Measurements from ENCODE around the gene CDX1.

CDX1 gene

DNA sequence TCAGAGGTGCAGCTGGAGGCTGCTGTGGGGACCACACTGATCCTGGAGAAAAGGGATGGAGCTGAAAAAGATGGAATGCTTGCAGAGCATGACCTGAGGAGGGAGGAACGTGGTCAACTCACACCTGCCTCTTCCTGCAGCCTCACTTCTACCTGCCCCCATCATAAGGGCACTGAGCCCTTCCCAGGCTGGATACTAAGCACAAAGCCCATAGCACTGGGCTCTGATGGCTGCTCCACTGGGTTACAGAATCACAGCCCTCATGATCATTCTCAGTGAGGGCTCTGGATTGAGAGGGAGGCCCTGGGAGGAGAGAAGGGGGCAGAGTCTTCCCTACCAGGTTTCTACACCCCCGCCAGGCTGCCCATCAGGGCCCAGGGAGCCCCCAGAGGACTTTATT is 17.4 kb downstream of the CDX1 start:
- DNase-seq (ENCODE audit: low read depth), result no peak

DNA sequence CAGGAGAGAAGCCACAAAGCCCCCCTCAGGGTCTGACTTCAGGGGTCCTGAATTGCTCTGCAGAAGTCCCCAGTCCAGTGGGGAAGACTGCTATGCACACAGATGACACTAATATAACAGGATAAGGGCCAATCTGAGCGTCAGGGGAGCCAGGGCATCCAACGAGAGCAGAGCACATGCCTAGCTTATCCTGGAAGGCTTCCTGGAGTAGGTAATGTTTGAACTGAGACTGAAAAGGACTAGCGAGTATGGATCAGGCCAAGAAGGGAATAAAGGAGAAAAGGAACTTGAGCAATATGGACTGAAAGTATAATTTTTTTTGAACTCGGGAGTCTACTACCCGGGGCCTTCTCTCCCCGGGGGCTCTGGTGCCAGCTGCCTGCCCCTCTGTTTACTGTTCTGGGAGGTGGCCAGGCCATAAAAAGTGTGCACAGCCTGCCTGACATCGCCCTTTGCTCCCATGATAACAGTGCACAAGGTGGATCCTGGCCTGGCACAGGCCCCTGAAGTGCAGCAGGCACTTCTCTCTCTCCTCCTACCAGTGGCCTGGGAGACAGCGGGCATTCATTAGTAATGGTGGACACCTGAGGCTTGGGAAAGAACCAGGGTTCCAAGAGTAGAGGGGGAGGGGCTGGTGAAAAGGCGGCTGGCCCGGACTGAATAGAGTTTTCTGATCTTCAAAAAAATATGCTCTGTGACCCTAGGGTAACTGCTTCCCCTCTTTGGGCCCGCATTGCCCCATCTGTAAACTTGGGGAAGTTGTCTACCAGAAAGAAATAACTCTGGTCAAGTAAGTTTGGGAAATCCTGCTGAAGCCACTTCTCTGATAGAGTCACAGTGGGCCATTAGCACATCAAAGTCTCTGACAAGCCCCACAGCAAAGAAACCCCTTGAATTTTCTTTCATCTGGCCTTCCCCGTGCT is 18.7 kb downstream of the CDX1 start:
- DNase-seq (ENCODE audit: low read depth), result no peak

DNA sequence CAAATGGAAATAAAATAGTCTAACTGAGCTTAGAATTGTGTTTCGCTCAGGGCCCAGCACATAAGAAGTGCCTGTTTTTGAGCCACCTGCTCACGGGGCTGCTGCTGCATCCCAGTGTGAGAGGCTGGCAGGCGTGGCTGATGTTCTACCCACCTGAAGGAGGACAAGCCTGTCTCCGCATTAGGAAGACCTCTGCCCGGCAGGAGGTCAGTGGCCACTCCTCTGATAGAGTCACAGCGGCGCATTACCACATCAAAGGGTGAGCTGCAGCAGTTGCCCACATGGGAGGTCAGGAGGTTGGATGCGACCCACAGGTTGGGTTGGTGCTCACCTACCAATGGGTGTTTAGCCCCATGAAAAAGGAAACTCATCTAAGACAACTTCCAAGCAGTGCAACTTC is 19.6 kb downstream of the CDX1 start:
- DNase-seq (ENCODE audit: low read depth), result no peak

DNA sequence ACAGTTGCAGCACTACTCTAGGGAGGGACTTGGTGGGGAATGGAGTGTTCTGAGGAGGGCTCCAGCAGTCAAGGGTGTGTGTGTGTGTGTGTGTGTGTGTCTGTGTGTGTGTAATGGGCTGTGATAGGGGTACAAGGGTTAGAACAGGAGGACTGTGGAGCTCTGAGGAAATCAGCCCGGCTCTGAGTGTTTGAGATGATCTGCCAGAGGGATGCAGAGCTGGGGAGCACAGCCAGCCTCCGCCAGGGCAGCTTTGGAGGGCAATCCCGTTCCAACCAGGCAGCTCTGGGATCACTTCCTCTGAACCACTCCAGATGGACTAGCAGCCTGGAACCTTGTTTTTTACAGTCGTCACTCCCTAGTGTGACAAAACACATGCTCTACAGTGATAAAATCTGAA is 20.3 kb downstream of the CDX1 start:
- no peak for DNase-seq (ENCODE audit: low read depth)

DNA sequence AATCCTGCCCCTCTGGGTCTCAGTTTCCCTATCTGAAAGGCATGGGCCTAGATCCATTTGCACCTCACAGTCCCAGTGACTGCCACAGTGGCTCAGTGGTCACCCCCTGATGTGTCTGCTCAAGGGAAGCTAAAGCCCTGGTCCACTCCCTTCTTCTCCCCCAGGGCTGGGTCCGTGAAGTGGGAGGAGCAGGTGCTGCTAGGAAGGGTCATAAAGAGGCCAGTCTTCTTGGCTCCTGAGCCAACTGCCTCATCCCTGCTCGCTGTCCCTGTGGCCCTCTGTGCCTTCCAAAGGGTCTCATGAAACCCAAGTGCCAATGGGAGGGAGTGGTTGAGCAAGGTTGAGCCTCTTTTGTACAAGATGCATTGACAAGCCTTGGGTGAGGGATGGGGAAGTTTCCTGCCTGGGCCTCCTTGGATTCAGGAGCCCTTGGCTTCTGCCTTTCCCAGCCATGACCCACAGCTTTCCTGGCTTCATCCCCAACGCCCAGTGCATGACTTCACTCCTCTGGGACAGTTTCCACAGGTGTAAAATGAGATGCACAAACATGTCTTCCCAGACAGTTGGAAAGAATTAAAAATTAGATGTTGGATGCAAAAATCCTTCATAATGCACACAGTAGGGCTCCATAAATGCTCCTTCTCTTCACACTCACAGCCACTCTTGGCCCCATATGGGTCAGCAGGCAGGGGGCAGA is 21.7 kb downstream of the CDX1 start:
- no peak for DNase-seq (ENCODE audit: low read depth)

DNA sequence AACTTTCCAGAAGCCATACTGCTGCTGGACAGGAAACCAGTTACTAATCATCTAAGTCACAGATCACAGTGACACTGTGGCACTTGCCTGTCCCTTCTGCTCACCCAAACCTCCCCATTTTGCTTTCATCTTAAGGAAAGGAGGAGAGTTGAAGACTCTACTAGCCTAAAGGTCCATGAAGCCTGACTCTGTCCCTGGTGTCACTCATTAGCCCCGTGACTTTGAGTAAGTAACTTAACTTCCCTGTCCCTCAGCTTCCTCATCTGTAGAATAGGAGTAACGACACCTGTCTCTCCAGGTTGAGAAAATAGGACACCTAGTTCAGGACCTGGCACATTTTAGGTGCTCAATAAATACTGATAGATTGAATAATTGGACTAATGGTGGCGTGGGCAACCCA is 22.7 kb downstream of the CDX1 start:
- no peak for DNase-seq (ENCODE audit: low read depth)

DNA sequence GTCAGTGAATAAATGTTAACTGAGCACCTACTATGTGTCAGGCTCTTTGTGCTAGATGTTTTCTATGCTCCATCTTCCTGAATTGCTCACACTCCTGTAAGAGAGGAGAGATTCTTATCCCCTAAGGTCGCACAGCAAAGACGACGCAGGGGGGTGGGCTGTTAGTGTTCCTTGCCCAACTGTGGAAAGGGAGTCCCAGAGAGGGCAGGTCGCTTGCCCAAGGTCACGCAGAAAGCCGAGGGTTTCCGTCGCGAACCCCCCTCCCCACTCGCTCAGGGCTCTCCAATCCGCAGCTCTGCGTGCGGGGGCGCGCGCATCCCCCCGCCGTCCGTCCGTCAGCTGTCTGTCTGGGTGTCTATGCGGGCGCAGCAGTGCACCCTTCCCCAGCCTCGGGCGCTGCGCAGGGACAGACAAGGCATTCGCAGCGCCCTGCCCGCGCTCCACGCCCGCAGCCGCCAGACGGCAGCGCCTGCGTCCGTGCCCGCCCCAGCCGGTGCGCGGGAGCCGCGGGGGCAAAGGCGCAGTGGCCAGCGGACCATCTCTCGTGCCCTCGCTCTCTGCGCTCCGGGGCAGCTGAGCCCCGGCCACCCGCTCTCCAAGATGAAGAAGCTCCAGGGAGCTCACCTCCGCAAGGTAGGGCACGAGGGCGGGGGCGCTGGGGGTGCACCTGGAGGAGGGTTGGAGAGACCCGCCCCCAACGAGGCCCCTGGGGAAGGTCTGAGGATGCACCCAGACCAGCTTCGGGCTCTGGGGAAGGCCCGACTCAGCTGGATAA is 23.3 kb downstream of the CDX1 start, which contains the start of gene SLC6A7:
Gene SLC6A7, plus strand, starts transcription at position 335 of the 775 bp plus-strand sequence. Its CDS starts 266 bp downstream, at position 601.
- no peak for DNase-seq (ENCODE audit: low read depth)

DNA sequence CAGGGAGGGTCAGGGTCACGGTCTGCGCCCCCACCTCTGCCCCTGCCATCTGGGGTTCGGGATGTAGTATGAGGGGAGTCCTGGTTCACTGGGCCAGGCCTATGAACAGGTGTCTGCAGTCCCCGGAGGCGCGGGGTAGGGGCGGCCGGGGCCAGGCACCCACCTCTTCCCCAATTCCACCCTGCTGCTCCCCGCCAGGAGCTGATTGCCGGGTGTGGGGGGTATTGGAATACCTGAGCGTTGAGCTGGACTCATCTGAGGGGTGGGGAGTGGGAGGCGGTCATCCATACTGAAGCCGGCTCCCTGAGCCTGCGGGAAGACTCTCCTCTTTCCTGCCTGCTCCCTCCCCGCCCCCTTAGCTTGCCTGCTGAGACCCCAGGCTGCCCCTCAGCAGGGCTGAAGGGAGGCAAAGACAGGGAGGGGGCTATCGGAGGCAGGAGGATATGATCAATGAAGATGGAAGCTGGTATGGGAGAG is 24.0 kb downstream of the CDX1 start:
- DNase-seq (ENCODE audit: low read depth), result no peak

DNA sequence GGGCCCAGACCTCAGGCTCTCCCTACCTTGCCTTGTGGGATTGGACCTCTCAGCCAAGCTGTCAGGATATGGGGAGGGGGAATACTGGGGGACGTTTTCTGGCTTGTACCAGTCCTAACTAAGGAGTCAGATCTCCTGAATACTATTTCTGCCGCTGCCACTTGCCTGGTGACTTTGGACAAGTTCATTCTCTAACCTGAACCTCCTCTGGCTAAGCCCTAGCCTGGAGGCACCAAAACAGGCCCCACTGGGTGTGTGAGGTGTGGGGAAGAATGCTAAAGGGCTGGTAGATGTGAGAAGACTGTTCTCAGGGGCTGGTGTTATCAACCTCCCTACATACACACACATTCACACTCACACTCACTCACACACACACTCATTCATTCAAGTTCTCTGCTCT is 24.4 kb downstream of the CDX1 start:
- no peak for DNase-seq (ENCODE audit: low read depth)

DNA sequence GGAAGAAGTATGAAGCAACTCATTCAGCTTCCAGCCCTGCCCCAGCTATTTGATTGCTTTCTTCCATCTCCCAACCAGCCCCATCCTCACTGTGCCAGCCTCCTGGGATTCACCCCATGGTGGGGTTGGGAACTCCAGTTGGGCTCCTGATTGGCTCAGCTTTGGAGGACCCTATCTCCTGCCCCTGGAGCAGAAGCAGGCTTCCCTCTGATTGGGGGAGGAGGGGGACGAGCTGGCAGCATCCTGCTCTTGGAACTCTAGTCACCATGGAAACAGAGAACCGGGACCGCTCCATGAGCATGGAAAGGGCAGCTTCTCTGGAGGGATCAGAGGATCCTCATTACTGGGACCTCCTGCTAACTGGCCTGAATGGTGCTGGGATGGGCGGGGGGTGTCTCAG is 25.9 kb downstream of the CDX1 start:
- no peak for DNase-seq (ENCODE audit: low read depth)

DNA sequence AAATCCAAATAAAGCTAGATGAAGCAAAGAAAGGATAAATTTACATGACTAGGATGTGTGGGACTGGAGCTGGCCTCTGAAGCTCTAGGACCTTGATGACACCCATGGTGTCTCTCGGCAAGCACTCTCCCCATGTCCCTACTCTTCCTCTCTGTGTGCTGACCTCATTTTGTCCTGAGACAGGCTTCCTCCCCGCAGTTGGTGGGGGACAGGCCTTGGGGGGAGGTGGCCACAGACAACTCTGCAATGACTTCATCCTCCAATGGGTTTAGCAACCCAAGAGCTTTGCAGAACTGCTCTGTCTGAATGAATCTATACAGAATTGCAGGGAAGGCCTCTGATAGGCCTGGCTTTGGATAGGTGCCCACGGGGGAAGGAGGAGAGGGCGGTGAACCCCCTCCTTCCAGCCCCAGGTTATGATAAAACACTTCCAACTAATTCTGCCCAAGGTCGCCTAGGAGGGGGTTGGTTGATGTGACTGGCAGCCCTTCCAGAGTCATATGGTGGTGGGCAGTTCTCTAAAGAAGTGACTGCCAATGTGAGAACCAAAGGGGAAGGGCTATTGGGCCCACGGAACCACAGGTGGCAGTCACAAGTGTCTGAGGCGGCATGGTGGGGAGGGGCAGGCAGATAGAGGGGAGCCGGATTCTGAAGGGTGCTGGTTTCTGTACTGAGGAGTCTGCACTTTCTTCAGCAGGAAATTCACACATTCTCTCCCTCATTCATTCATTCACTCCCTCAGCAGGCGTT is 29.3 kb downstream of the CDX1 start:
- no peak for DNase-seq (ENCODE audit: low read depth)

DNA sequence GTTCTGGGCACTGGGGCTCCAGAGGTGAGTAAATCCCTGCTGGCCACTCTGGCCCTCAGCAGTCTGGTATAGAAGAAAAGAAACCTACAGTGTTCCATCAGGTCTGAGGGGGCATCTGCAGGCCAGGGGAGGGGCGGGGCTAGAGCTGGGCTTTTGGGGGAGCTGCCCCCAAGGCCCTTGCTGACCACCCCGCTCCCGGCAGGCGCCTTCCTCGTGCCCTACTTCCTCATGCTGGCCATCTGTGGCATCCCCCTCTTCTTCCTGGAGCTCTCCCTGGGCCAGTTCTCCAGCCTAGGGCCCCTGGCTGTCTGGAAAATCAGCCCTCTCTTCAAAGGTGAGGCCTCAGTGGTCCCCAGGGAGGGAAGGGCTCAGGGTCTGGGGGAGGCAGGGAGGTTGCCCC is 29.9 kb downstream of the CDX1 start:
- no peak for DNase-seq (ENCODE audit: low read depth)

DNA sequence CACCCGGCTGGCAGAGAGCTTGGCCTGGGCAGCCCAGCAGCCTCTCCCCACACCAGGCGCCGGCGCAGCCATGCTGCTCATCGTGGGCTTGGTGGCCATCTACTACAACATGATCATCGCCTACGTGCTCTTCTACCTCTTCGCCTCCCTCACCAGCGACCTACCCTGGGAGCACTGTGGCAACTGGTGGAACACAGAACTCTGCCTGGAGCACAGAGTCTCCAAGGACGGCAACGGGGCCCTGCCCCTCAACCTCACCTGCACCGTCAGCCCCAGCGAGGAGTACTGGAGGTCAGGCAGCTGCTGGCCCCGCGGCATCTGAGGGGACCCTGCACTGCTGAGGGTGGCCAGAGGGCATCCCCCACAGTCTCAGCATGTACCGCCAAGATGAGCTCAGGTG is 30.4 kb downstream of the CDX1 start:
- no peak for DNase-seq (ENCODE audit: low read depth)

DNA sequence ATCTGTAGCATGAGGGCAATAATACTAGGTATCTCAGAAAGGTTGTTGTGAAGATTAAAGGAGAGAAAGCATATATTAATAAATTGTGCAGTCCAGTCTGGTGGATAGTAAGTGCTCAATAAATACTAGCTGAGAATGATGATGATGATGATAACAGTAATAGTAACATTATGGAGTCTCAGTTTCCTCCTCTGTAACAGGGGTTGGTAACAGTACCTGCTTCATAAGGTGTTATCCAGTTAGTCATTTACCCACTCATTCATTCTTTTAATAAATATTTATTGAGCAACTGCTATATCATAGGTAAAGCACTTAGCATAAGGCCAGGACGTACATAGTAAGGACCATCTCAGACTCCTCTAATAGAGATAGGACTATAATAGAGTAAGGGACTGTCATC is 30.9 kb downstream of the CDX1 start:
- no peak for DNase-seq (ENCODE audit: low read depth)

DNA sequence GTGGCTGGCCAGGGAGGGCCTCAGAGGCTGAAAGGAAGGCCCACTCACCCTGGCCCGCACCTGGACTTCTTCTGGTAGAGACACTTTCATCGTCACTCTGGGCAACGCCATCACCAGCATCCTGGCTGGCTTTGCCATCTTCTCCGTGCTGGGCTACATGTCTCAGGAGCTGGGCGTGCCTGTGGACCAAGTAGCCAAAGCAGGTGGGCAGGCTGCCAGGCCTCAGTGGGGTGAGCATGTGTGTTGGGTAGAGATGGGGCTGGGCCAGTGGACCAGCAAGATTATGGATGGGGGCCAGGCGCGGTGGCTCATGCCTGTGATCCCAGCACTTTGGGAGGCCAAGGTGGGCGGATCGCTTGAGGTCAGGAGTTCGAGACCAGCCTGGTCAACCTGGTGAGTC is 35.9 kb downstream of the CDX1 start:
- DNase-seq (ENCODE audit: low read depth), result no peak

DNA sequence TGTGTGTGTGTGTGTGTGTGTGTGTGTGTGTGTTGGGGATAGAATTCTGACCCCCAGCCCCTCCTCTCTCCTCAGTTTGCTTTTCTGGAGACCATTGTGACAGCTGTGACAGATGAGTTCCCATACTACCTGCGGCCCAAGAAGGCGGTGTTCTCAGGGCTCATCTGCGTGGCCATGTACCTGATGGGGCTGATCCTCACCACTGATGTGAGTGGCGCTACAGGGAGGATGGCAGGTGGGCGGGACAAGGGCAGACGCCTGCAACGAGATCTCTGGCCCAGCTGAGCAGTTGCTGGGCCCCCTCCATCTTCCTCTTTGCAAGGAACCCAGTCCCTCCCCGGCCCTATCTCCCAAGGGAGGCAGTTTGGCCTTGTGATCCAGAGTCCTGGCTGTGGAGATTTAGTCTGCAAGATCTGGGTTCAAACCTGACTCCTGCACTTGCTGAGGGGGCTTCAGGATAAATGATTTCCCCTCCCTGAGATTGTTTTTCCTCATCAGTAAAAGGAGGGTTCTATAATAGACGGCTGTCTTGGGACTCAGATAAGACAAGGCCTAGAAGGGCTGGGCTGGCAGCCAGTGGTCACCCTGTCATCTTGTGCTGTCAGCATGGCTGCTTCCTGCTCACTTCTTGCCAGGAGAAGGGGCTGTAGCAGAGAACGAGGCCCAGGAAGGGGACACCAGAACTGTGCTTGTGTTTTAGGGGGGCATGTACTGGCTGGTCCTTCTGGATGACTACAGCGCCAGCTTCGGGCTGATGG is 37.4 kb downstream of the CDX1 start:
- DNase-seq (ENCODE audit: low read depth), result no peak

DNA sequence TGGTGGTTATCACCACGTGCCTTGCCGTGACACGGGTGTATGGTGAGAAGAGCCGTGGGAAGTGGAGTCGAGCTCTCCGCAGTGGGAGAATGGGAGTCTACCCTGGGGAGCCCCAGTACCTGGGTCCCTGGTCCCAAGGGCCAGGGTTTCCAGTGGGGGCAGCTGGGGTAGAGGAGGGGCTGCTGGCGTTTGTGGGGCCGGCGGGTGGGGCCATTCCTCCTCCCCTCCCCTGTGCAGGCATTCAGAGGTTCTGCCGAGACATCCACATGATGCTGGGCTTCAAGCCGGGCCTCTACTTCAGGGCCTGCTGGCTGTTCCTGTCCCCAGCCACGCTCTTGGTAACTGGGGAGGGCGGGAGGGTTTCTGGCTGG is 38.0 kb downstream of the CDX1 start:
- DNase-seq (ENCODE audit: low read depth), result no peak

DNA sequence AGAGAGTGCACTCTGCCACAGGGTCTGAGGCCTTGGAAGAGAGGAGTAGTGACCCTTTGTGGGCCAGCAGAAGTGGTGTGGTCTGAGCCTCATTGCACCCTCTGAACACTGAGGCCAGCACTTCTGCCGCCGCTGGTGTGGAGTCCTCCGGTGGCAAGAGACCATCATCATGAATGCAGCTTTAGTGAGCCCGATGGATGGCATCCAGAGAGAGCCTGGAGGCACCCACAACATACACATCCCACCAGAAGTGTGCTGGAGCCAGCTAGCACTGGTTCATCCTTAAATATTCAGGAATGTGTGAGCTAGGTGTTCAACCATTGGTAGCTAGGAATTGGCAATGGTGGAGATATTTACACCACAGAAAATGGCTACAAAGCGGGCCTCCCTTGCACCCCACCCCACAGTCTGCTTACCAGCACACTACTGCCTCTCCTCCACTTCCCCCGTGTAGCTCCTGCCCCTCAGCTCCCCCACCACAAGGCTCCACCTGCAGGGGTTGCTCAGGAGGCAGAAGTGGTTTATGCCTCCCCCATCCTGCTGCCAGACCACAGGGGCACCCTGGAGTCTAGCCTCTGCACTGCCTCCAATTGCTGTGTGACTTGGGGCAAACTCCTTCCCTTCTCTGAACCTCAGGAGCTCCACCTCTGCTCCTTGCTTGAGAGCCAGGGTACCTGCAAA is 39.7 kb downstream of the CDX1 start:
- DNase-seq (ENCODE audit: low read depth), result no peak

DNA sequence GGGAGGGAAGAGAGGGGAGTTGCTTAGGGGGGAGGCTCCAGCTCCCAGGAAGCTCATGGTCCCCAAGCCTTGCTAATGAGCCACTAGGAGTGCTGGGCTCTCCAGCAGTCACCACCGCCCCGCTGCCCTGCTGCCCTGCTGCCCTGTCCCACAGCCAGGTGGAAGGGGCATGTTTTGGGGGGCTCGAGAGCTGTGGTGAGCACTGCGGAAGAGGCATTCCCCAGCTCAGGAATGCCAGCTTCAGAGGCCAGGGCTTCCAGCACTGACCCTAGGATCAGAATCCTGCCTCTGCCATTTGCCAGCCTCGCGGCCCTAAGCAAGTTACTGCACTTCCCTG is 40.2 kb downstream of the CDX1 start:
- no peak for DNase-seq (ENCODE audit: low read depth)
